ENCODE measurements around the gene DISP2. TPM values are rescaled to one million over a fixed set of nuclear protein-coding genes. Genes with fewer than 3 reads are reported as not detected.

Gene DISP2
- total RNA-seq, 2 experiments from 2014 or later = 0.02 to 0.05 TPM

GRCh38 chr15:40317580-40317979 is 40.4 kb upstream of the DISP2 start:
- POLR2A ChIA-PET = no interaction called here
- H3K27ac Mint-ChIP-seq = no peak overlapping the region

GRCh38 chr15:40320409-40320808 is 37.6 kb upstream of the DISP2 start:
- H3K27me3 Mint-ChIP-seq = peaks cover 3% of the 10 kb centered on the region
- intact Hi-C loops (cut with micrococcal nuclease) = loop anchor here (5.0 kb wide), 2 partner anchors 37 to 38 kb away; partner anchors contain the start of genes ANKRD63 and DISP2
- H3K36me3 Mint-ChIP-seq = no peaks in the 10 kb centered on the region
- no peak overlapping the region for H3K4me3 Mint-ChIP-seq
- CTCF ChIA-PET = interaction anchor here (0.6 to 23.9 kb wide), 15 partner anchors 9 to 187 kb away, joined by 3 to 500 read pairs (median 7); partner anchors contain the start of gene PLCB2
- H3K27ac Mint-ChIP-seq = peak overlapping the region; percentile 15
- no peaks in the 10 kb centered on the region for H3K9me3 Mint-ChIP-seq
- POLR2A ChIA-PET = interaction anchor here (1.8 kb wide), 1 partner anchor 12 kb away, joined by 4 read pairs; no protein-coding TSS in a partner anchor
- DNase-seq = no peak
- H3K4me1 Mint-ChIP-seq (ENCODE audit: low read depth) = peaks cover 13% of the 10 kb centered on the region

More at GRCh38 chr15:40317580-40317979, 40.4 kb upstream of the DISP2 start:
- CTCF ChIA-PET = interaction anchor here (0.6 to 23.9 kb wide), 9 partner anchors 7 to 108 kb away, joined by 3 to 500 read pairs (median 4); partner anchors contain the start of gene PLCB2
- no peak for DNase-seq
- no peak overlapping the region for H3K4me3 Mint-ChIP-seq
- peaks cover 3% of the 10 kb centered on the region for H3K27me3 Mint-ChIP-seq
- H3K4me1 Mint-ChIP-seq (ENCODE audit: low read depth) = peaks cover 12% of the 10 kb centered on the region
- no peaks in the 10 kb centered on the region for H3K9me3 Mint-ChIP-seq
- intact Hi-C loops (cut with micrococcal nuclease) = no loop called here
- H3K36me3 Mint-ChIP-seq = no peaks in the 10 kb centered on the region

GRCh38 chr15:40320931-40321371 is 37.1 kb upstream of the DISP2 start:
- no peaks in the 10 kb centered on the region for H3K9me3 Mint-ChIP-seq
- H3K4me3 Mint-ChIP-seq = no peak overlapping the region
- ChIA-PET POLR2A (no interaction called here), CTCF (interaction anchor here (0.6 to 23.9 kb wide), 19 partner anchors 8 to 275 kb away, joined by 3 to 500 read pairs (median 7); partner anchors contain the start of genes ANKRD63, CCDC9B and PLCB2)
- H3K4me1 Mint-ChIP-seq (ENCODE audit: low read depth) = peaks cover 16% of the 10 kb centered on the region
- H3K36me3 Mint-ChIP-seq = no peaks in the 10 kb centered on the region
- peak; percentile 66 for DNase-seq
- intact Hi-C loops (cut with micrococcal nuclease) = loop anchor here (1.0 to 5.0 kb wide), 3 partner anchors 17 to 39 kb away; partner anchors contain the start of genes ANKRD63 and DISP2
- H3K27ac Mint-ChIP-seq = no peak overlapping the region
- H3K27me3 Mint-ChIP-seq = peaks cover 3% of the 10 kb centered on the region

- POLR2A ChIA-PET = interaction anchor here (0.6 to 2.8 kb wide), 5 partner anchors 12 to 275 kb away, joined by 3 to 13 read pairs (median 4); partner anchors contain the start of genes IVD and PLCB2
- intact Hi-C loops (cut with micrococcal nuclease) = loop anchor here (1.0 to 5.0 kb wide), 3 partner anchors 14 to 40 kb away; partner anchors contain the start of genes ANKRD63 and DISP2
- Mint-ChIP-seq H3K27me3 (peaks cover 1% of the 10 kb centered on the region), H3K9me3 (no peaks in the 10 kb centered on the region), H3K36me3 (no peaks in the 10 kb centered on the region), H3K4me1 (ENCODE audit: low read depth) (peaks cover 18% of the 10 kb centered on the region), H3K4me3 (peak overlapping the region; percentile 60), H3K27ac (no peak overlapping the region)
- no peak for DNase-seq
- CTCF ChIA-PET = interaction anchor here (0.6 to 23.9 kb wide), 17 partner anchors 8 to 645 kb away, joined by 3 to 500 read pairs (median 5); partner anchors contain the start of genes ANKRD63, CCDC9B, IVD and PLCB2
These were observed 35.3 kb upstream of the DISP2 start for GRCh38 chr15:40322531-40323238.

GRCh38 chr15:40323239-40323952 is 34.6 kb upstream of the DISP2 start, which contains the start of gene INAFM2:
INAFM2 (plus strand) TSS chr15:40323692; CDS start chr15:40324056, 364 bp downstream.
- DNase-seq = peak; percentile 88
- CTCF ChIA-PET = interaction anchor here (0.6 to 23.9 kb wide), 16 partner anchors 9 to 645 kb away, joined by 3 to 500 read pairs (median 5); partner anchors contain the start of genes ANKRD63, CCDC9B, IVD and PLCB2
- H3K27ac Mint-ChIP-seq = no peak within 1 kb of the TSS
- H3K4me3 Mint-ChIP-seq = peak within 1 kb of the TSS; percentile 65
- H3K4me1 Mint-ChIP-seq (ENCODE audit: low read depth) = peaks cover 18% of the 10 kb centered on the region
- no peaks in the 10 kb centered on the region for H3K36me3 Mint-ChIP-seq
- no peaks in the 10 kb centered on the region for H3K9me3 Mint-ChIP-seq
- POLR2A ChIA-PET = interaction anchor here (0.6 to 2.8 kb wide), 5 partner anchors 11 to 276 kb away, joined by 3 to 13 read pairs (median 4); partner anchors contain the start of genes IVD and PLCB2
- no peaks in the 10 kb centered on the region for H3K27me3 Mint-ChIP-seq
- intact Hi-C loops (cut with micrococcal nuclease) = loop anchor here (1.0 to 5.0 kb wide), 3 partner anchors 15 to 41 kb away; partner anchors contain the start of genes ANKRD63 and DISP2

- Mint-ChIP-seq H3K4me3 (peak overlapping the region; percentile 65), H3K4me1 (ENCODE audit: low read depth) (peaks cover 18% of the 10 kb centered on the region), H3K27me3 (no peaks in the 10 kb centered on the region), H3K36me3 (no peaks in the 10 kb centered on the region), H3K27ac (no peak overlapping the region), H3K9me3 (no peaks in the 10 kb centered on the region)
- CTCF ChIA-PET = interaction anchor here (0.7 to 23.9 kb wide), 9 partner anchors 10 to 285 kb away, joined by 3 to 500 read pairs (median 32); partner anchors contain the start of genes CCDC9B and PLCB2
- POLR2A ChIA-PET = interaction anchor here (0.9 to 2.8 kb wide), 2 partner anchors 17 to 68 kb away, joined by 3 to 13 read pairs; partner anchors contain the start of gene PLCB2
- peak; percentile 35 for DNase-seq
- intact Hi-C loops (cut with micrococcal nuclease) = loop anchor here (1.0 to 5.0 kb wide), 3 partner anchors 16 to 42 kb away; partner anchors contain the start of genes ANKRD63 and DISP2
These were observed 33.8 kb upstream of the DISP2 start for GRCh38 chr15:40323953-40324937.

GRCh38 chr15:40325188-40325587 is 32.8 kb upstream of the DISP2 start:
- no peak for DNase-seq
- Mint-ChIP-seq H3K4me1 (ENCODE audit: low read depth) (peaks cover 18% of the 10 kb centered on the region), H3K27me3 (no peaks in the 10 kb centered on the region), H3K36me3 (no peaks in the 10 kb centered on the region), H3K27ac (no peak overlapping the region), H3K4me3 (no peak overlapping the region), H3K9me3 (no peaks in the 10 kb centered on the region)
- ChIA-PET CTCF (interaction anchor here (0.9 to 5.6 kb wide), 6 partner anchors 9 to 51 kb away, joined by 3 to 111 read pairs (median 22); partner anchors contain the start of genes CCDC9B and PLCB2), POLR2A (interaction anchor here (0.9 kb wide), 1 partner anchor 69 kb away, joined by 3 read pairs; no protein-coding TSS in a partner anchor)
- intact Hi-C loops (cut with micrococcal nuclease) = no loop called here

- H3K4me1 Mint-ChIP-seq (ENCODE audit: low read depth) = peaks cover 18% of the 10 kb centered on the region
- H3K4me3 Mint-ChIP-seq = no peak overlapping the region
- H3K36me3 Mint-ChIP-seq = no peaks in the 10 kb centered on the region
- DNase-seq = no peak
- H3K27me3 Mint-ChIP-seq = no peaks in the 10 kb centered on the region
- intact Hi-C loops (cut with micrococcal nuclease) = no loop called here
- H3K9me3 Mint-ChIP-seq = no peaks in the 10 kb centered on the region
- H3K27ac Mint-ChIP-seq = no peak overlapping the region
- CTCF ChIA-PET = interaction anchor here (0.9 to 5.6 kb wide), 6 partner anchors 9 to 51 kb away, joined by 3 to 111 read pairs (median 22); partner anchors contain the start of genes CCDC9B and PLCB2
- POLR2A ChIA-PET = no interaction called here
These were observed 32.3 kb upstream of the DISP2 start for GRCh38 chr15:40325700-40326099.

GRCh38 chr15:40327457-40327856 is 30.6 kb upstream of the DISP2 start:
- Mint-ChIP-seq H3K9me3 (no peaks in the 10 kb centered on the region), H3K4me1 (ENCODE audit: low read depth) (peaks cover 14% of the 10 kb centered on the region), H3K4me3 (no peak overlapping the region), H3K36me3 (no peaks in the 10 kb centered on the region), H3K27me3 (no peaks in the 10 kb centered on the region), H3K27ac (no peak overlapping the region)
- DNase-seq = no peak
- ChIA-PET POLR2A (interaction anchor here (1.5 kb wide), 1 partner anchor 11 kb away, joined by 5 read pairs; no protein-coding TSS in a partner anchor), CTCF (interaction anchor here (1.0 to 5.6 kb wide), 10 partner anchors 10 to 110 kb away, joined by 3 to 111 read pairs (median 6); partner anchors contain the start of genes CCDC9B and PLCB2)
- intact Hi-C loops (cut with micrococcal nuclease) = no loop called here

GRCh38 chr15:40328176-40328575 is 29.8 kb upstream of the DISP2 start:
- intact Hi-C loops (cut with micrococcal nuclease) = no loop called here
- Mint-ChIP-seq H3K27ac (no peak overlapping the region), H3K4me1 (ENCODE audit: low read depth) (peaks cover 12% of the 10 kb centered on the region), H3K9me3 (no peaks in the 10 kb centered on the region), H3K27me3 (no peaks in the 10 kb centered on the region), H3K4me3 (no peak overlapping the region), H3K36me3 (no peaks in the 10 kb centered on the region)
- CTCF ChIA-PET = interaction anchor here (1.8 to 5.6 kb wide), 6 partner anchors 8 to 53 kb away, joined by 7 to 111 read pairs (median 26); partner anchors contain the start of genes CCDC9B and PLCB2
- POLR2A ChIA-PET = no interaction called here
- no peak for DNase-seq
